Gastrocnemius medialis (tissue), 4 donors: Measurements from ENCODE around the gene MADD.

ENCODE experiments used
- POLR2A ChIP-seq, 2 donors: fragments of 450-650 bp; IDR thresholded peaks; one replicate each; pipeline ENCODE4 v1.6.1; 2017; ENCODE audit warnings: antibody characterized with exemption in 2 of 2, mild to moderate bottlenecking in 2 of 2, moderate library complexity in 2 of 2
- TF ChIP-seq, protein P1 (sequence below), 5 experiments: fragments of 450-650 bp in 3 of 5; fragments of 200-600 bp in 2 of 5; sonication (generic) in 2 of 5; IDR thresholded peaks in 4 of 5; conservative IDR thresholded peaks in 1 of 5; 1 replicate in 4 of 5; 2 replicates in 1 of 5; pipeline ENCODE4 v1.5.1; 2016 to 2019; ENCODE audit warnings: antibody characterized with exemption in 5 of 5, mild to moderate bottlenecking in 3 of 5, moderate library complexity in 3 of 5

DNA sequence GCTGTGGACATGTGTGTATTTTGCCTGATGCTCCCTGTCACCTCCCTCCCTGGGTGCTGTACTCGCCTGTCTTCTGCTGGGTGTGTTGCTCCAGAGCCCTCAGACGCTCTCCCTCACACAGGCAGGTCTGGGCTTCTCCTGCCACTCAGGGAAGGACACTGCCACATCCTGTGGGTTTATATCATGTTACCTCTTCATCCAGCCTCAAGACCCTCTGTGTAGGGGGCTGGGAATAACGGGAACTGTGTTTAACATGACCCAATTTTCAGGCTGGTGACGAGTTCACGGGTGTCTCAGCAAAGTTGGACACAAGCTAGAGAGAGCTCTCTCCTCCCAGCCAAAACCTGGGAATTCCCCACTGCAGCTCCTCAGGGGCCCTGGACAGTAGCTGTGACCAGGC, 58.0 kb downstream of the MADD start:
- TF ChIP-seq, protein P1, sequence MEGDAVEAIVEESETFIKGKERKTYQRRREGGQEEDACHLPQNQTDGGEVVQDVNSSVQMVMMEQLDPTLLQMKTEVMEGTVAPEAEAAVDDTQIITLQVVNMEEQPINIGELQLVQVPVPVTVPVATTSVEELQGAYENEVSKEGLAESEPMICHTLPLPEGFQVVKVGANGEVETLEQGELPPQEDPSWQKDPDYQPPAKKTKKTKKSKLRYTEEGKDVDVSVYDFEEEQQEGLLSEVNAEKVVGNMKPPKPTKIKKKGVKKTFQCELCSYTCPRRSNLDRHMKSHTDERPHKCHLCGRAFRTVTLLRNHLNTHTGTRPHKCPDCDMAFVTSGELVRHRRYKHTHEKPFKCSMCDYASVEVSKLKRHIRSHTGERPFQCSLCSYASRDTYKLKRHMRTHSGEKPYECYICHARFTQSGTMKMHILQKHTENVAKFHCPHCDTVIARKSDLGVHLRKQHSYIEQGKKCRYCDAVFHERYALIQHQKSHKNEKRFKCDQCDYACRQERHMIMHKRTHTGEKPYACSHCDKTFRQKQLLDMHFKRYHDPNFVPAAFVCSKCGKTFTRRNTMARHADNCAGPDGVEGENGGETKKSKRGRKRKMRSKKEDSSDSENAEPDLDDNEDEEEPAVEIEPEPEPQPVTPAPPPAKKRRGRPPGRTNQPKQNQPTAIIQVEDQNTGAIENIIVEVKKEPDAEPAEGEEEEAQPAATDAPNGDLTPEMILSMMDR (IDR thresholded peaks at IDR 0.05 in 4 of 5, conservative IDR thresholded peaks at IDR 0.05 in 1 of 5), result no peak
- no peak for TF ChIP-seq POLR2A (IDR thresholded peaks at IDR 0.05)
